ENCODE data around the gene C13orf42.
"Not testable (repeated sequence)": the region's sequence is repeated elsewhere in the genome, so short reads cannot be mapped to it uniquely, and the experiment has no call there.

Gene C13orf42

GRCh38 chr13:51120873-51121272 lies 9.8 kb upstream of the C13orf42 start:
- peak; percentile 7 for DNase-seq (ENCODE audit: low spot score)

GRCh38 chr13:51118809-51119431 lies 7.8 kb upstream of the C13orf42 start:
- no peak for DNase-seq (ENCODE audit: low spot score)

GRCh38 chr13:51113969-51114368 lies 2.9 kb upstream of the C13orf42 start:
- no peak for DNase-seq (ENCODE audit: low spot score)

GRCh38 chr13:51113186-51113881 lies 2.3 kb upstream of the C13orf42 start:
- no peak for DNase-seq (ENCODE audit: low spot score)

GRCh38 chr13:51112771-51113170 lies 1.7 kb upstream of the C13orf42 start:
- DNase-seq (ENCODE audit: low spot score) = no peak

GRCh38 chr13:51111997-51112396 lies 923 bp upstream of the C13orf42 start:
- DNase-seq (ENCODE audit: low spot score) = no peak

- no peak for DNase-seq (ENCODE audit: low spot score)
Observed at GRCh38 chr13:51107996-51108395, 3.1 kb downstream of the C13orf42 start.

- DNase-seq (ENCODE audit: low spot score) = no peak
Observed at GRCh38 chr13:51105046-51105445, 6.0 kb downstream of the C13orf42 start.

GRCh38 chr13:51101636-51102235 lies 9.3 kb downstream of the C13orf42 start:
- DNase-seq (ENCODE audit: low spot score) = no peak

GRCh38 chr13:51097353-51098043 lies 13.6 kb downstream of the C13orf42 start:
- DNase-seq (ENCODE audit: low spot score) = no peak

GRCh38 chr13:51096131-51096530 lies 14.9 kb downstream of the C13orf42 start:
- no peak for DNase-seq (ENCODE audit: low spot score)

GRCh38 chr13:51093574-51093973 lies 17.5 kb downstream of the C13orf42 start:
- DNase-seq (ENCODE audit: low spot score) = no peak

GRCh38 chr13:51091839-51092238 lies 19.2 kb downstream of the C13orf42 start:
- DNase-seq (ENCODE audit: low spot score) = no peak

- DNase-seq (ENCODE audit: low spot score) = no peak
Observed at GRCh38 chr13:51083706-51084105, 27.4 kb downstream of the C13orf42 start.

- not testable (repeated sequence) for DNase-seq (ENCODE audit: low spot score)
Observed at GRCh38 chr13:51080478-51081065, 30.5 kb downstream of the C13orf42 start.

GRCh38 chr13:51071493-51071892 lies 39.6 kb downstream of the C13orf42 start:
- DNase-seq (ENCODE audit: low spot score) = no peak

GRCh38 chr13:51070005-51070649 lies 40.9 kb downstream of the C13orf42 start:
- peak; percentile 78 for DNase-seq (ENCODE audit: low spot score)

GRCh38 chr13:51068501-51068900 lies 42.6 kb downstream of the C13orf42 start:
- DNase-seq (ENCODE audit: low spot score) = no peak

- no peak for DNase-seq (ENCODE audit: low spot score)
Observed at GRCh38 chr13:51067706-51068105, 43.4 kb downstream of the C13orf42 start.

- DNase-seq (ENCODE audit: low spot score) = no peak
Observed at GRCh38 chr13:51067210-51067701, 43.8 kb downstream of the C13orf42 start.

- DNase-seq (ENCODE audit: low spot score) = no peak
Observed at GRCh38 chr13:51066091-51066831, 44.8 kb downstream of the C13orf42 start.

All from CD4-positive, alpha-beta T cell treated with Interleukin-2 at 100 ng/mL for 4 hours (primary cell).